ENCODE data around the gene CBR4. TPM values are rescaled to one million over a fixed set of nuclear protein-coding genes. Genes with fewer than 3 reads are reported as not detected.
A peak's percentile ranks its signal among the peaks of the same experiment; 100 is the strongest.
"Not testable (repeated sequence)": the region's sequence is repeated elsewhere in the genome, so short reads cannot be mapped to it uniquely, and the experiment has no call there.

The CBR4 gene
- total and polyA plus RNA-seq, 8 donors, result 7.2 to 17.0 (median 11.6) TPM

GRCh38 chr4:168998596-168998995 is 11.5 kb downstream of the CBR4 start:
- intact Hi-C loops (cut with DNase I), result no loop called here
- no peak overlapping the region for H3K27ac ChIP-seq

GRCh38 chr4:168995537-168996295 is 14.3 kb downstream of the CBR4 start:
- ATAC-seq, result peak in 3 of 4 donors; percentile 55 to 56 (median 56)
- H3K27me3 ChIP-seq, result no peaks in the 10 kb centered on the region
- DNase-seq, result no peak
- H3K4me3 ChIP-seq, result no peak overlapping the region
- H3K4me1 ChIP-seq, result peaks cover 8 to 21% (median 16%) of the 10 kb centered on the region in 3 donors
- H3K36me3 ChIP-seq, result peaks cover 0 to 4% (median 0%) of the 10 kb centered on the region in 3 donors
- no peaks in the 10 kb centered on the region for H3K9me3 ChIP-seq
- H3K27ac ChIP-seq, result no peak overlapping the region
- intact Hi-C loops (cut with DNase I), result no loop called here
- 14 to 19% methylated on average over 2 of the region's 2 CpGs for WGBS, 2 donors
- FAIRE-seq, result no peak
- TF ChIP-seq CTCF (IDR thresholded peaks at IDR 0.05), result no peak

More at GRCh38 chr4:168998596-168998995, 11.5 kb downstream of the CBR4 start:
- H3K4me3 ChIP-seq, result no peak overlapping the region
- WGBS, 2 donors, result 76 to 84% methylated on average over 1 of the region's 1 CpG
- H3K4me1 ChIP-seq, result peaks cover 8 to 21% (median 17%) of the 10 kb centered on the region in 3 donors
- FAIRE-seq (no peak), ATAC-seq (no peak), DNase-seq (no peak)
- no peaks in the 10 kb centered on the region for H3K27me3 ChIP-seq
- peaks cover 0 to 8% (median 5%) of the 10 kb centered on the region in 3 donors for H3K36me3 ChIP-seq
- H3K9me3 ChIP-seq, result no peaks in the 10 kb centered on the region
- TF ChIP-seq CTCF (IDR thresholded peaks at IDR 0.05), result no peak

- intact Hi-C loops (cut with DNase I), result no loop called here
- Histone ChIP-seq H3K4me3 (no peak overlapping the region), H3K9me3 (no peaks in the 10 kb centered on the region), H3K4me1 (peaks cover 8 to 16% (median 9%) of the 10 kb centered on the region in 3 donors), H3K27ac (no peak overlapping the region), H3K27me3 (no peaks in the 10 kb centered on the region), H3K36me3 (peaks cover 0 to 4% (median 0%) of the 10 kb centered on the region in 3 donors)
- TF ChIP-seq CTCF (IDR thresholded peaks at IDR 0.05), result no peak
- DNase-seq (no peak), ATAC-seq (no peak), FAIRE-seq (no peak)
- WGBS, 2 donors, result 94 to 95% methylated on average over 4 of the region's 4 CpGs
These were observed 15.1 kb downstream of the CBR4 start for GRCh38 chr4:168994958-168995357.

GRCh38 chr4:168993714-168994510 is 16.1 kb downstream of the CBR4 start:
- WGBS, 2 donors, result 85 to 86% methylated on average over 13 of the region's 13 CpGs
- no peak for TF ChIP-seq CTCF (IDR thresholded peaks at IDR 0.05)
- H3K27me3 ChIP-seq, result no peaks in the 10 kb centered on the region
- peaks cover 0 to 4% (median 0%) of the 10 kb centered on the region in 3 donors for H3K36me3 ChIP-seq
- H3K4me1 ChIP-seq, result peaks cover 0 to 7% (median under 1%) of the 10 kb centered on the region in 3 donors
- H3K4me3 ChIP-seq, result no peak overlapping the region
- H3K9me3 ChIP-seq, result no peaks in the 10 kb centered on the region
- no peak overlapping the region for H3K27ac ChIP-seq
- peak in 2 of 4 donors; percentile 51 to 56 for ATAC-seq
- intact Hi-C loops (cut with DNase I), result no loop called here
- FAIRE-seq, result no peak
- DNase-seq, result no peak

GRCh38 chr4:168992952-168993482 is 17.0 kb downstream of the CBR4 start:
- H3K27me3 ChIP-seq; H3K27ac ChIP-seq; FAIRE-seq; H3K4me3 ChIP-seq; ATAC-seq; DNase-seq; H3K36me3 ChIP-seq; intact Hi-C loops (cut with DNase I); H3K4me1 ChIP-seq; H3K9me3 ChIP-seq: not testable (repeated sequence)
- WGBS, 2 donors, result 93% methylated on average over 7 of the region's 7 CpGs

All from pancreas (tissue), 10 donors.